ENCODE measurements around the gene NQO2. TPM values are rescaled to one million over a fixed set of nuclear protein-coding genes. Genes with fewer than 3 reads are reported as not detected.
"Not testable (repeated sequence)": the region's sequence is repeated elsewhere in the genome, so short reads cannot be mapped to it uniquely, and the experiment has no call there.

The NQO2 gene
- total and polyA plus RNA-seq, 12 donors: 29.5 to 107 (median 52.4) TPM

DNA sequence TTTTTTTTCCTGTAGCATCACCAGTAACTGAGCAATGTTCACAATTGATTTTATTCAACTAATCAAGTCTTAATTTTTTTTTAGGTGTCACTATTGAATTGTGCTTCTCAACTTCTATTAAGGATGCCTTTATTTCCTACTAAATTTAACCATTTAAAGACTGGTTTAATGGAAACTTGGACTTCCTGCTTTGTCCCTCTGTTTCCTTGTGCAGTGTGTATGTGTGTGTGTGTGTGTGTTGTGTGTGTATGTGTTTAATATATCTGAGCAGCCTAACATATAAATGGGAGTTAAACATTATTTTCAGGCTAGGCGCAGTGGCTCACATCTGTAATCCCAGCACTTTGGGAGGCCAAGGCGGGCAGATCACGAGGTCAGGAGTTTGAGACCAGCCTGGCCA, 30.1 kb upstream of the NQO2 start:
- Histone ChIP-seq H3K36me3 (peaks cover 0 to 22% (median 0%) of the 10 kb centered on the region in 9 donors), H3K4me3 (peak overlapping the region in 1 of 10 donors; percentile 77), H3K9me3 (no peaks in the 10 kb centered on the region), H3K27ac (peak overlapping the region in 7 of 10 donors; percentile 7 to 100 (median 99)), H3K27me3 (no peaks in the 10 kb centered on the region), H3K4me1 (peaks cover 0 to 56% (median 29%) of the 10 kb centered on the region in 9 donors)
- TF ChIP-seq, protein P1, sequence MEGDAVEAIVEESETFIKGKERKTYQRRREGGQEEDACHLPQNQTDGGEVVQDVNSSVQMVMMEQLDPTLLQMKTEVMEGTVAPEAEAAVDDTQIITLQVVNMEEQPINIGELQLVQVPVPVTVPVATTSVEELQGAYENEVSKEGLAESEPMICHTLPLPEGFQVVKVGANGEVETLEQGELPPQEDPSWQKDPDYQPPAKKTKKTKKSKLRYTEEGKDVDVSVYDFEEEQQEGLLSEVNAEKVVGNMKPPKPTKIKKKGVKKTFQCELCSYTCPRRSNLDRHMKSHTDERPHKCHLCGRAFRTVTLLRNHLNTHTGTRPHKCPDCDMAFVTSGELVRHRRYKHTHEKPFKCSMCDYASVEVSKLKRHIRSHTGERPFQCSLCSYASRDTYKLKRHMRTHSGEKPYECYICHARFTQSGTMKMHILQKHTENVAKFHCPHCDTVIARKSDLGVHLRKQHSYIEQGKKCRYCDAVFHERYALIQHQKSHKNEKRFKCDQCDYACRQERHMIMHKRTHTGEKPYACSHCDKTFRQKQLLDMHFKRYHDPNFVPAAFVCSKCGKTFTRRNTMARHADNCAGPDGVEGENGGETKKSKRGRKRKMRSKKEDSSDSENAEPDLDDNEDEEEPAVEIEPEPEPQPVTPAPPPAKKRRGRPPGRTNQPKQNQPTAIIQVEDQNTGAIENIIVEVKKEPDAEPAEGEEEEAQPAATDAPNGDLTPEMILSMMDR (IDR thresholded peaks at IDR 0.05): no peak
- 85 to 88% methylated on average over 3 of the region's 3 CpGs for WGBS, 2 donors
- ATAC-seq (no peak), DNase-seq (no peak)
- intact Hi-C loops (cut with DNase I): no loop called here

DNA sequence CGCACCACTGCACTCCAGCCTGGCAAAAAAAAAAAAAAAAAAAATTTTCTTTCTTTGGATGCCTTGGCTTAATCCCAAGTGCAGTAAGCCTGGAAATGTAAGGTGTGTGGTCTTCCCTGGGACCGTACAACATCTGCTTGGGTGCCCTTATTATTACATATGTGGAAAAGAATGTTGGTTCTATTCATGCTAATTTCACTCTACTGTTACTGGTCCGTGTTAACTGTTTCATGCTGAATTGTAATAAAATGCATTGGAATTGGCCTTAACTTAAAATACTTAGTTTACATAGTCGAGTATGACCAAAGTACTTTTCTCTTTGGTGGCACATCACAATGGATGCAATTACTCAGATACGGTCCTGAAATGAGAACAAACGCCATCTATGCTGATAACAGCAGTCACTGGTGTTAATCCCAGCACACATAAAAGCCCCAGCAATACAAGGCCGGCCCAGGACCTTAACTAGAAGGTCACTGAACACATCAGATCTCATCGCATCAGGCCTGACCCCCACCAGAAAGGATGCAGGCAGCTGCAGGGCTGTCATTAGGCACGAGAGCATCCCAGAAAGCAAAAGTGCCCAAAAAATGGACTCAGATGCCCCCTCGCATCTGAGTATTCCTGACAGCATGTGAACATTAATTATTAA, 29.5 kb upstream of the NQO2 start:
- H3K4me3 ChIP-seq: peak overlapping the region; percentile 33 to 88 (median 78)
- peaks cover 0 to 52% (median 29%) of the 10 kb centered on the region in 9 donors for H3K4me1 ChIP-seq
- 20 to 33% methylated on average over 10 of the region's 10 CpGs for WGBS, 2 donors
- TF ChIP-seq, protein P1 (IDR thresholded peaks at IDR 0.05): no peak
- no peaks in the 10 kb centered on the region for H3K27me3 ChIP-seq
- ATAC-seq (peak in 1 of 8 donors; percentile 15), DNase-seq (no peak)
- no peaks in the 10 kb centered on the region for H3K9me3 ChIP-seq
- H3K27ac ChIP-seq: peak overlapping the region in 9 of 10 donors; percentile 95 to 100 (median 99)
- H3K36me3 ChIP-seq: peaks cover 0 to 20% (median 0%) of the 10 kb centered on the region in 9 donors
- intact Hi-C loops (cut with DNase I): loop anchor here in 2 of 10 donors (2.0 kb wide), 1 partner anchor 19 kb away; no protein-coding TSS in a partner anchor

DNA sequence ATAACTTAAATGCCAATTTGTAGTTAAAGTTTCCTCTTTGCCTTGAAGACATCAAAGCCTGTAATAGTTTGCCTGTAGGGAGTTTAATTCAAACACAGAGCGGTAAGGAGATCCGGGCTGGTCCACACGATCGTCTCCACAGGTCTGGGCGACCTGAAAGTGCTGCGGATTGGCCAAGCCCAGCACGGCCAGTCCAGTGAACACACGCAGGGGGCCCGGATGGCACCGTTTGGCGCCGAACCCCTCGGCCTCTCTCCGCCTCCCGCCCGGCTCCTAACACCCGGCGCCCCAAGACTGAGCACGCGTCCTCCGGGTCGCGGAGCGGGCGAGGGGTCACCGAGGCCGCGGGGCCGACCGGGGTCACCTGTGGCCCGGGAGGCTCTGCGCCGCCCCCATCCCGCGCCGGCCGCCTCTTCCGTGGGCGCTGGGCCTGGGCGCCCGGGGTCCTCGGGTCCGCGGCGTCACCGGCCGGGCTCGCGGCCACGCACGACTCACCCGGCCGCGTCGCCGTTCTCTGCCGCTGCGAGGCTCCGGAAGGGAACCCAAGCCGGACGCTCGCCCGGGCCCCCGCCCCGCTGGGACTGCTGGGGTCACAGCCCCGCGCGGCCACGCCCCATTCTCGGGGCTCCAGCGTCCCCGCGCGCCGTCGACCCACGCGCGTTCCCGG, 28.8 kb upstream of the NQO2 start:
- intact Hi-C loops (cut with DNase I): loop anchor here in 3 of 10 donors (1.0 to 2.0 kb wide), 2 partner anchors 18 to 19 kb away; no protein-coding TSS in a partner anchor
- Histone ChIP-seq H3K9me3 (no peaks in the 10 kb centered on the region), H3K4me1 (peaks cover 0 to 49% (median 29%) of the 10 kb centered on the region in 9 donors), H3K27ac (peak overlapping the region; percentile 95 to 100 (median 98)), H3K27me3 (no peaks in the 10 kb centered on the region), H3K36me3 (peaks cover 0 to 20% (median 0%) of the 10 kb centered on the region in 9 donors), H3K4me3 (peak overlapping the region; percentile 33 to 88 (median 78))
- ATAC-seq: peak; percentile 76 to 93 (median 90)
- peak; percentile 84 to 85 for DNase-seq
- 0 to 1% methylated on average over 63 to 72 of the region's 80 CpGs for WGBS, 2 donors
- TF ChIP-seq, protein P1 (IDR thresholded peaks at IDR 0.05): no peak

DNA sequence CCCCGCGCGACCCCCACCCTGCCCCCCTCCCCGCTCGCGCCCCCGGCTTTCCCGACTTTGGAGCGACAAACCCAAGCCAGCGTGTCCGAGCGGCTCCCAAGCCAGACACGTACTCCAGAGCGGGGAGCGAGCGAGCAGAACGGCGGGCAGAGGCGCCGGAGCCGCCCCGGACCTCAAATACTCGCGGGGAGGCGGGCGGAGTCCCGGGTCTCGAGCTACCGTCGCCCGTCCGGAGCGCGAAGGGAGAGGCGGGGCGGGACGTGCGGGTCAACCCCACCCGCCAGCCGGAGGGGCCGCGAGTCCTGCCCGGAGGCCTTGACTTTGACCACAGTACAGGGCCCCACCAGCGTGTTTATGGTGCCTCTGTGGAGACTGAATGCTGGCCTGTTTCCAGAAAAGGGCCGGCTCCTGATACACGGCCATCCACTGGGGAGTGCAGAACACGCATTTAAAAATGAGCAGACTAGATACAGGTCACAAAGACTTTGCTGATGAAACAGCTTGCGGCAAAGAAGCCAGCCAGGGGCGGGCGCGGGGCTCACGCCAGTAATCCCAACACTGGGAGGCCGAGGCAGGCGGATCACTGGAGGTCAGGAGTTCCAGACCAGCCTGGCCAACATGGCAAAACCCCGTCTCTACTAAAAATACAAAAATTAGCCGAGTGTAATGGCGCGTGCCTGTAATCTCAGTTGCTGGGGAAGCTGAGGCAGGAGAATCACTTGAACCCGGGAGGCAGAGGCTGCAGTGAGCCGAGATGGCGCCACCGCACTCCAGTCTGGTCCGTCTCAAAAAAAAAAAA, 28.1 kb upstream of the NQO2 start, which contains the start of gene SERPINB6:
Gene SERPINB6 (minus strand): TSS at position 148 of the 799 bp plus-strand sequence. CDS start 12,235 bp downstream, outside the sequence.
- ATAC-seq (peak; percentile 89 to 94 (median 92)), DNase-seq (peak; percentile 84 to 89)
- intact Hi-C loops (cut with DNase I): loop anchor here in 3 of 10 donors (1.0 to 2.0 kb wide), 3 partner anchors 17 to 19 kb away; no protein-coding TSS in a partner anchor
- H3K4me3 ChIP-seq: peak within 1 kb of the TSS; percentile 33 to 88 (median 78)
- WGBS, 2 donors: 3% methylated on average over 61 to 63 of the region's 63 CpGs
- H3K27me3 ChIP-seq: no peaks in the 10 kb centered on the region
- TF ChIP-seq, protein P1 (IDR thresholded peaks at IDR 0.05): no peak
- H3K36me3 ChIP-seq: peaks cover 0 to 14% (median 0%) of the 10 kb centered on the region in 9 donors
- no peaks in the 10 kb centered on the region for H3K9me3 ChIP-seq
- H3K4me1 ChIP-seq: peaks cover 0 to 41% (median 27%) of the 10 kb centered on the region in 9 donors
- H3K27ac ChIP-seq: peak within 1 kb of the TSS; percentile 95 to 100 (median 98)

DNA sequence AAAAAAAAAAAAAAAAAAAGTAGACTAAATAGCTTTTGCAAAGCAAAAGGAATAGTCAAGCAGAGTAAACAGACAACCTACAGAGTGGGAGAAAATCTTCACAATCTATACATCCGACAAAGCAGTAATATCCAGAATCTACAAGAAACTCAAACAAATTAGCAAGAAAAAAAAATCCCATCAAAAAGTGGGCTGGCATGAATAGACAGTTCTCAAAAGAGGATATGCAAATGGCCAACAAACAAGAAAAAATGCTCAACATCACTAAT, 27.5 kb upstream of the NQO2 start:
- H3K4me3 ChIP-seq: peak overlapping the region; percentile 33 to 88 (median 78)
- peaks cover 0 to 41% (median 22%) of the 10 kb centered on the region in 9 donors for H3K4me1 ChIP-seq
- peak overlapping the region; percentile 95 to 100 (median 98) for H3K27ac ChIP-seq
- ATAC-seq, DNase-seq, H3K27me3 ChIP-seq, H3K9me3 ChIP-seq, H3K36me3 ChIP-seq: not testable (repeated sequence)
- 73 to 92% methylated on average over 1 of the region's 1 CpG for WGBS, 2 donors
- intact Hi-C loops (cut with DNase I): loop anchor here in 1 of 10 donors (1.0 kb wide), 1 partner anchor 17 kb away; no protein-coding TSS in a partner anchor

DNA sequence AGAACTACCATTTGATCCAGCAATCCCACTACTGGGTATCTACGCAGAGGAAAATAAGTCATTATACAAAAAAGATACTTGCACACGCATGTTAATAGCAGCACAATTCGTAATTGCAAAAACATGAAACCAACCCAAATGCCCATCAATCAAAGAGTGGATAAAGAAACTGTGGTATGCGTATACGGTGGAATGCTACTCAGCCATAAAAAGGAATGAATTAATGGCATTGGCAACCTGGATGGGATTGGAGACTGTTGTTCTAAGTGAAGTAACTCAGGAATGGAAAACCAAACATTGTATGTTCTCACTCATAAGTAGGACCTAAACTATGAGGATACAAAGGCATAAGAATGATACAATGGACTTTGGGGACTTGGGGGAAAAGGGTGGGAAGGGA, 27.0 kb upstream of the NQO2 start:
- intact Hi-C loops (cut with DNase I): loop anchor here in 1 of 10 donors (1.0 kb wide), 1 partner anchor 17 kb away; no protein-coding TSS in a partner anchor
- H3K27ac ChIP-seq: peak overlapping the region in 4 of 10 donors; percentile 95 to 99 (median 98)

More for the DNA sequence above, 27.0 kb upstream of the NQO2 start:
- 97% methylated on average over 5 of the region's 5 CpGs for WGBS, 2 donors
- not testable (repeated sequence) for H3K36me3 ChIP-seq, H3K27me3 ChIP-seq, DNase-seq, H3K9me3 ChIP-seq, ATAC-seq
- Histone ChIP-seq H3K4me1 (peaks cover 0 to 37% (median 20%) of the 10 kb centered on the region in 9 donors), H3K4me3 (peak overlapping the region in 1 of 10 donors; percentile 80)
